Nephron progenitor cell (in vitro differentiated cells): ENCODE results near the gene LRPAP1.

Experiments
- DNase-seq: peaks from one replicate; pipeline ENCODE4 v3.0.0; 2021
- H3K27ac Mint-ChIP-seq: 2 replicates; pipeline ENCODE4 v1.8.0; 2021; ENCODE audit warnings: mild to moderate bottlenecking, moderate library complexity, mixed read lengths
- H3K27me3 Mint-ChIP-seq: 2 replicates; pipeline ENCODE4 v1.8.0; 2021; ENCODE audit warnings: mild to moderate bottlenecking, low read depth, mixed read lengths; ENCODE audit not compliant: poor library complexity
- H3K36me3 Mint-ChIP-seq: 2 replicates; pipeline ENCODE4 v1.8.0; 2021; ENCODE audit warnings: low read depth, mixed read lengths
- H3K4me1 Mint-ChIP-seq: 2 replicates; pipeline ENCODE4 v1.8.0; 2021; ENCODE audit warnings: mixed read lengths
- H3K4me3 Mint-ChIP-seq: 2 replicates; pipeline ENCODE4 v1.8.0; 2021; ENCODE audit warnings: mild to moderate bottlenecking, moderate library complexity, mixed read lengths
- H3K9me3 Mint-ChIP-seq: 2 replicates; pipeline ENCODE4 v1.8.0; 2021; ENCODE audit warnings: mild to moderate bottlenecking, moderate library complexity, mixed read lengths
- CTCF ChIP-seq: fragments of 200-600 bp; sonication (generic); IDR thresholded peaks from 2 replicates; pipeline ENCODE4 v1.5.0; 2021; ENCODE audit warnings: antibody characterized with exemption

The LRPAP1 gene

GRCh38 chr4:3495204-3495975, 36.8 kb downstream of the LRPAP1 start:
- no peak for TF ChIP-seq CTCF
- peak overlapping the region; percentile 64 for H3K27ac Mint-ChIP-seq
- DNase-seq, result no peak
- peaks cover 18% of the 10 kb centered on the region for H3K27me3 Mint-ChIP-seq
- no peaks in the 10 kb centered on the region for H3K36me3 Mint-ChIP-seq
- no peak overlapping the region for H3K4me3 Mint-ChIP-seq
- peaks cover 10% of the 10 kb centered on the region for H3K4me1 Mint-ChIP-seq
- H3K9me3 Mint-ChIP-seq, result peaks cover 4% of the 10 kb centered on the region

GRCh38 chr4:3494462-3494871, 37.8 kb downstream of the LRPAP1 start:
- DNase-seq, result no peak
- no peak overlapping the region for H3K4me3 Mint-ChIP-seq
- H3K27ac Mint-ChIP-seq, result no peak overlapping the region

GRCh38 chr4:3493720-3494461, 38.3 kb downstream of the LRPAP1 start:
- peaks cover 4% of the 10 kb centered on the region for H3K9me3 Mint-ChIP-seq
- H3K27me3 Mint-ChIP-seq, result peaks cover 30% of the 10 kb centered on the region
- no peak overlapping the region for H3K27ac Mint-ChIP-seq
- TF ChIP-seq CTCF, result no peak
- no peak overlapping the region for H3K4me3 Mint-ChIP-seq
- peaks cover 10% of the 10 kb centered on the region for H3K4me1 Mint-ChIP-seq
- no peak for DNase-seq
- no peaks in the 10 kb centered on the region for H3K36me3 Mint-ChIP-seq

More at GRCh38 chr4:3494462-3494871, 37.8 kb downstream of the LRPAP1 start:
- Mint-ChIP-seq H3K4me1 (peaks cover 10% of the 10 kb centered on the region), H3K36me3 (no peaks in the 10 kb centered on the region), H3K27me3 (peaks cover 27% of the 10 kb centered on the region), H3K9me3 (peaks cover 4% of the 10 kb centered on the region)
- no peak for TF ChIP-seq CTCF

- Mint-ChIP-seq H3K9me3 (peaks cover 4% of the 10 kb centered on the region), H3K4me3 (no peak overlapping the region), H3K27me3 (peaks cover 30% of the 10 kb centered on the region), H3K27ac (no peak overlapping the region), H3K36me3 (no peaks in the 10 kb centered on the region), H3K4me1 (peaks cover 10% of the 10 kb centered on the region)
- no peak for TF ChIP-seq CTCF
- no peak for DNase-seq
These were observed 39.2 kb downstream of the LRPAP1 start for GRCh38 chr4:3492741-3493719.

GRCh38 chr4:3491681-3492405, 40.4 kb downstream of the LRPAP1 start:
- TF ChIP-seq CTCF, result no peak
- Mint-ChIP-seq H3K4me3 (no peak overlapping the region), H3K36me3 (no peaks in the 10 kb centered on the region), H3K9me3 (peaks cover 4% of the 10 kb centered on the region), H3K4me1 (peaks cover 10% of the 10 kb centered on the region), H3K27ac (no peak overlapping the region), H3K27me3 (peaks cover 38% of the 10 kb centered on the region)
- no peak for DNase-seq
